HEK293 (cell line): ENCODE results near the gene IFT172.
A peak's percentile ranks its signal among the peaks of the same experiment; 100 is the strongest.

Experiments
- CTCF ChIA-PET: fragments of 350-600 bp; formaldehyde crosslinking; extraction: SDS; loops from one replicate; lab custom pipeline; 2021; ENCODE audit warnings: antibody characterized with exemption; lab: Yijun Ruan, JAX
- POLR2A ChIA-PET: fragments of 300-600 bp; formaldehyde crosslinking; extraction: SDS; loops from one replicate; lab custom pipeline; 2020; ENCODE audit warnings: antibody characterized with exemption, inconsistent platforms; lab: Yijun Ruan, JAX
- H3K27ac ChIP-seq: fragments of 200-500 bp; sonication (Bioruptor generic); 2 replicates; pipeline ENCODE4 v1.5.1; 2014; ENCODE audit warnings: low read depth, low read length, control low read depth, inconsistent platforms; ENCODE audit errors: extremely low read depth
- H3K36me3 ChIP-seq, 2 experiments: fragments of 200-500 bp in 1 of 2; sonication (Bioruptor generic) in 1 of 2; 1 replicate in 1 of 2; 2 replicates in 1 of 2; pipeline ENCODE4 v1.5.1; 2014 to 2017; ENCODE audit warnings: inconsistent platforms in 2 of 2, low read length in 2 of 2; ENCODE audit not compliant: control insufficient read depth in 2 of 2, insufficient read depth in 1 of 2
- H3K4me1 ChIP-seq: fragments of 200-500 bp; sonication (Bioruptor generic); 2 replicates; pipeline ENCODE4 v1.5.1; 2014; ENCODE audit warnings: mild to moderate bottlenecking, low read length, inconsistent platforms; ENCODE audit not compliant: control insufficient read depth, insufficient read depth
- H3K4me3 ChIP-seq: 2 replicates; pipeline ENCODE4 v1.5.1; 2011; ENCODE audit warnings: low read depth, mild to moderate bottlenecking, control low read depth, low read length, moderate library complexity
- H3K9me3 ChIP-seq: fragments of 200-500 bp; sonication (Bioruptor generic); 2 replicates; pipeline ENCODE4 v1.5.1; 2014; ENCODE audit warnings: low read depth, low read length, inconsistent platforms; ENCODE audit not compliant: control insufficient read depth, insufficient read depth
- GLIS1 ChIP-seq: fragments of 450-650 bp; formaldehyde crosslinking; IDR thresholded peaks from 2 replicates; pipeline ENCODE4 v1.5.1; 2016; ENCODE audit warnings: missing biosample characterization, missing genetic modification characterization
- OVOL3 ChIP-seq: fragments of 450-650 bp; formaldehyde crosslinking; IDR thresholded peaks from 2 replicates; pipeline ENCODE4 v1.5.1; 2016; ENCODE audit warnings: missing biosample characterization, missing genetic modification characterization
- SP7 ChIP-seq: fragments of 450-650 bp; formaldehyde crosslinking; IDR thresholded peaks from 2 replicates; pipeline ENCODE4 v1.5.1; 2016; ENCODE audit warnings: missing biosample characterization, missing genetic modification characterization
- ZBTB17 ChIP-seq: fragments of 450-650 bp; formaldehyde crosslinking; IDR thresholded peaks from 2 replicates; pipeline ENCODE4 v1.5.1; 2016; ENCODE audit warnings: missing biosample characterization, missing genetic modification characterization
- ZIC2 ChIP-seq: fragments of 450-650 bp; formaldehyde crosslinking; IDR thresholded peaks from 2 replicates; pipeline ENCODE4 v1.5.1; 2016; ENCODE audit warnings: missing biosample characterization, missing genetic modification characterization
- ZNF121 ChIP-seq: fragments of 450-650 bp; formaldehyde crosslinking; IDR thresholded peaks from 2 replicates; pipeline ENCODE4 v1.5.1; 2016; ENCODE audit warnings: missing biosample characterization, missing genetic modification characterization
- ZNF16 ChIP-seq: fragments of 450-650 bp; formaldehyde crosslinking; IDR thresholded peaks from 2 replicates; pipeline ENCODE4 v1.5.1; 2016; ENCODE audit warnings: low read depth, missing biosample characterization, missing genetic modification characterization
- ZNF184 ChIP-seq: fragments of 450-650 bp; IDR thresholded peaks from 2 replicates; pipeline ENCODE4 v1.5.1; 2018; ENCODE audit warnings: missing biosample characterization, mild to moderate bottlenecking, missing genetic modification characterization
- ZNF266 ChIP-seq: fragments of 450-650 bp; formaldehyde crosslinking; IDR thresholded peaks from 2 replicates; pipeline ENCODE4 v1.5.1; 2016; ENCODE audit warnings: missing biosample characterization, missing genetic modification characterization, low read depth
- ZNF558 ChIP-seq: fragments of 450-650 bp; formaldehyde crosslinking; IDR thresholded peaks from 2 replicates; pipeline ENCODE4 v1.5.1; 2016; ENCODE audit warnings: missing biosample characterization, missing genetic modification characterization
- ZNF585B ChIP-seq: fragments of 450-650 bp; formaldehyde crosslinking; IDR thresholded peaks from 2 replicates; pipeline ENCODE4 v1.5.1; 2016; ENCODE audit warnings: missing biosample characterization, missing genetic modification characterization
- ZNF701 ChIP-seq: fragments of 450-650 bp; formaldehyde crosslinking; IDR thresholded peaks from 2 replicates; pipeline ENCODE4 v1.5.1; 2016; ENCODE audit warnings: missing biosample characterization, missing genetic modification characterization
- ZNF785 ChIP-seq: fragments of 450-650 bp; formaldehyde crosslinking; IDR thresholded peaks from 2 replicates; pipeline ENCODE4 v1.5.1; 2016; ENCODE audit warnings: missing biosample characterization, missing genetic modification characterization
- ZNF830 ChIP-seq: fragments of 450-650 bp; IDR thresholded peaks from 2 replicates; pipeline ENCODE4 v1.5.0; 2018; ENCODE audit warnings: missing biosample characterization, missing genetic modification characterization, low read depth, mild to moderate bottlenecking, moderate library complexity
- ZXDB ChIP-seq: fragments of 450-650 bp; formaldehyde crosslinking; IDR thresholded peaks from 2 replicates; pipeline ENCODE4 v1.5.1; 2016; ENCODE audit warnings: missing biosample characterization, missing genetic modification characterization
- TF ChIP-seq, protein P1 (sequence below): fragments of 450-650 bp; formaldehyde crosslinking; IDR thresholded peaks from 2 replicates; pipeline ENCODE4 v1.5.1; 2016; ENCODE audit warnings: missing biosample characterization, missing genetic modification characterization
- TF ChIP-seq, protein P2 (sequence below): fragments of 450-650 bp; formaldehyde crosslinking; optimal IDR thresholded peaks from 2 replicates; pipeline ENCODE3; 2016; ENCODE audit warnings: missing biosample characterization, mild to moderate bottlenecking, missing genetic modification characterization
- TF ChIP-seq, protein P3 (sequence below): fragments of 450-650 bp; formaldehyde crosslinking; IDR thresholded peaks from 2 replicates; pipeline ENCODE4 v1.5.1; 2016; ENCODE audit warnings: missing biosample characterization, missing genetic modification characterization
- TF ChIP-seq, protein P4 (sequence below): fragments of 450-650 bp; formaldehyde crosslinking; IDR thresholded peaks from 2 replicates; pipeline ENCODE4 v1.5.1; 2017; ENCODE audit warnings: missing biosample characterization, missing genetic modification characterization

The IFT172 gene

DNA sequence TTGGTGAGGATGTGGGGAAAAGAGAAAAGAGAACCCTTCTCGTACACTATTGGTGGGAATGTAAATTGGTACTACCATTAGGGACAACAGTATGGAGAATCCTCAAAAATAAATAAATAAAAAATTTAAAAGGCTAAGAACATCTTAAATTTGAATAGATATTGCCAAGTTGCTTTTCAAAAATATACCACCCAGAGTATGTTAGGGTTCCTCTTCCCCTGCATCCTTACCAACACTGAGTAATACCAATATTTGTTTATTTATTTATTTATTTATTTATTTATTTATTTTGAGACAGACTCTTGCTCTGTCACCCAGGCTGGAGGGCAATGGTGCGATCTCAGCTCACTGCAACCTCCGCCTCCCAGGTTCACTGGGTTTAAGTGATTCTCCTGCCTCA is 66.6 kb downstream of the IFT172 start:
- no peaks in the 10 kb centered on the region for H3K36me3 ChIP-seq
- no peaks in the 10 kb centered on the region for H3K4me1 ChIP-seq
- ChIA-PET POLR2A (no interaction called here), CTCF (no interaction called here)
- H3K4me3 ChIP-seq, result no peak overlapping the region
- TF ChIP-seq OVOL3 (tag by site-specific recombination), result no peak
- TF ChIP-seq SP7, result no peak
- TF ChIP-seq, protein P1, sequence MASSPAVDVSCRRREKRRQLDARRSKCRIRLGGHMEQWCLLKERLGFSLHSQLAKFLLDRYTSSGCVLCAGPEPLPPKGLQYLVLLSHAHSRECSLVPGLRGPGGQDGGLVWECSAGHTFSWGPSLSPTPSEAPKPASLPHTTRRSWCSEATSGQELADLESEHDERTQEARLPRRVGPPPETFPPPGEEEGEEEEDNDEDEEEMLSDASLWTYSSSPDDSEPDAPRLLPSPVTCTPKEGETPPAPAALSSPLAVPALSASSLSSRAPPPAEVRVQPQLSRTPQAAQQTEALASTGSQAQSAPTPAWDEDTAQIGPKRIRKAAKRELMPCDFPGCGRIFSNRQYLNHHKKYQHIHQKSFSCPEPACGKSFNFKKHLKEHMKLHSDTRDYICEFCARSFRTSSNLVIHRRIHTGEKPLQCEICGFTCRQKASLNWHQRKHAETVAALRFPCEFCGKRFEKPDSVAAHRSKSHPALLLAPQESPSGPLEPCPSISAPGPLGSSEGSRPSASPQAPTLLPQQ (tag by site-specific recombination), result no peak
- TF ChIP-seq, protein P2, sequence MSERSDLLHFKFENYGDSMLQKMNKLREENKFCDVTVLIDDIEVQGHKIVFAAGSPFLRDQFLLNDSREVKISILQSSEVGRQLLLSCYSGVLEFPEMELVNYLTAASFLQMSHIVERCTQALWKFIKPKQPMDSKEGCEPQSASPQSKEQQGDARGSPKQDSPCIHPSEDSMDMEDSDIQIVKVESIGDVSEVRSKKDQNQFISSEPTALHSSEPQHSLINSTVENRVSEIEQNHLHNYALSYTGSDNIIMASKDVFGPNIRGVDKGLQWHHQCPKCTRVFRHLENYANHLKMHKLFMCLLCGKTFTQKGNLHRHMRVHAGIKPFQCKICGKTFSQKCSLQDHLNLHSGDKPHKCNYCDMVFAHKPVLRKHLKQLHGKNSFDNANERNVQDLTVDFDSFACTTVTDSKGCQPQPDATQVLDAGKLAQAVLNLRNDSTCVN, result no peak
- TF ChIP-seq ZNF785 (tag by site-specific recombination), result no peak
- TF ChIP-seq ZNF184 (tag by site-specific recombination), result peak; percentile 91
- TF ChIP-seq ZNF830 (tag by site-specific recombination), result no peak
- no peak overlapping the region for H3K27ac ChIP-seq
- no peaks in the 10 kb centered on the region for H3K9me3 ChIP-seq

DNA sequence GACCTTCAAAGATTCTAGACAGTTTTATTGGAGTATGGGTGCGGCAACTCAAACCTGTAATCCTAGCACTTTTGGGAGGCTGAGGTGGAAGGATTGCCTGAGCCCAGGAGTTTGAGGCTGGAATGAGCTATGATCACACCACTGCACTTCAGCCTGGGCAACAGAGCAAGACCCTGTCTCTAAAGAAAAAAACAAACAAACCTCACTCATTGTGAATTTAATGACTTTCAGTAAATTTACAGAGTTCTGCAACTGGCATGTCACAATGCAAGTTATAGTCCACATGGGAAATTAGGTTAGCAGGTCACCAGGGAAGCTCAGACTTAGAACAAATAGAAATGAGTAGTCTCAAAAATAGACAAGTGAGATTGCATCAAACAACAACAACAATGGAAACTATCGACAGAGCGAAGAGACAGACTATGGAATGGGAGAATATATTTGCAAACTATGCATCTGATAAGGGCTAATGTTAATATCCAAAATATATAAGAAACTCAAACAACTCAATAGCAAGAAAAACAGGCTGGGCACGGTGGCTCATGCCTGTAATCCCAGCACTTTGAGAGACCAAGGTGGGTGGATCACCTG is 67.8 kb downstream of the IFT172 start:
- Histone ChIP-seq H3K9me3 (no peaks in the 10 kb centered on the region), H3K4me3 (no peak overlapping the region)
- TF ChIP-seq ZXDB (tag by site-specific recombination) (no peak), ZBTB17 (tag by site-specific recombination) (0 out of 2 replicates have a peak, but pooled peaks have one; percentile 15), ZNF701 (tag by site-specific recombination) (no peak), ZIC2 (tag by site-specific recombination) (no peak), ZNF585B (tag by site-specific recombination) (no peak), GLIS1 (tag by site-specific recombination) (no peak), ZNF558 (no peak), ZNF266 (tag by site-specific recombination) (no peak), ZNF121 (tag by site-specific recombination) (peak; percentile 79), ZNF16 (no peak)
- TF ChIP-seq, protein P3, sequence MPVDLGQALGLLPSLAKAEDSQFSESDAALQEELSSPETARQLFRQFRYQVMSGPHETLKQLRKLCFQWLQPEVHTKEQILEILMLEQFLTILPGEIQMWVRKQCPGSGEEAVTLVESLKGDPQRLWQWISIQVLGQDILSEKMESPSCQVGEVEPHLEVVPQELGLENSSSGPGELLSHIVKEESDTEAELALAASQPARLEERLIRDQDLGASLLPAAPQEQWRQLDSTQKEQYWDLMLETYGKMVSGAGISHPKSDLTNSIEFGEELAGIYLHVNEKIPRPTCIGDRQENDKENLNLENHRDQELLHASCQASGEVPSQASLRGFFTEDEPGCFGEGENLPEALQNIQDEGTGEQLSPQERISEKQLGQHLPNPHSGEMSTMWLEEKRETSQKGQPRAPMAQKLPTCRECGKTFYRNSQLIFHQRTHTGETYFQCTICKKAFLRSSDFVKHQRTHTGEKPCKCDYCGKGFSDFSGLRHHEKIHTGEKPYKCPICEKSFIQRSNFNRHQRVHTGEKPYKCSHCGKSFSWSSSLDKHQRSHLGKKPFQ (tag by site-specific recombination), result 0 out of 2 replicates have a peak, but pooled peaks have one; percentile 24
- TF ChIP-seq, protein P4, sequence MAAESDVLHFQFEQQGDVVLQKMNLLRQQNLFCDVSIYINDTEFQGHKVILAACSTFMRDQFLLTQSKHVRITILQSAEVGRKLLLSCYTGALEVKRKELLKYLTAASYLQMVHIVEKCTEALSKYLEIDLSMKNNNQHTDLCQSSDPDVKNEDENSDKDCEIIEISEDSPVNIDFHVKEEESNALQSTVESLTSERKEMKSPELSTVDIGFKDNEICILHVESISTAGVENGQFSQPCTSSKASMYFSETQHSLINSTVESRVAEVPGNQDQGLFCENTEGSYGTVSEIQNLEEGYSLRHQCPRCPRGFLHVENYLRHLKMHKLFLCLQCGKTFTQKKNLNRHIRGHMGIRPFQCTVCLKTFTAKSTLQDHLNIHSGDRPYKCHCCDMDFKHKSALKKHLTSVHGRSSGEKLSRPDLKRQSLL (tag by site-specific recombination), result no peak
- TF ChIP-seq, all 188 proteins: peak for 3
- Histone ChIP-seq H3K36me3 (no peaks in the 10 kb centered on the region), H3K4me1 (no peaks in the 10 kb centered on the region), H3K27ac (no peak overlapping the region)
- CTCF ChIA-PET, result interaction anchor here (0.6 to 1.4 kb wide), 4 partner anchors 12 to 296 kb away, joined by 3 to 4 read pairs (median 3); partner anchors contain the start of gene PPM1G
- POLR2A ChIA-PET, result interaction anchor here (2.8 kb wide), 1 partner anchor 12 kb away, joined by 13 read pairs; the partner anchor contains the start of gene PPM1G
